GM10847 (cell line): ENCODE measurements around the gene PHACTR2.

Experiments
- POLR2A ChIP-seq: IDR thresholded peaks from 2 replicates; pipeline ENCODE4 v1.6.1; 2011; ENCODE audit not compliant: insufficient read length; ENCODE audit errors: extremely low read depth

Gene PHACTR2

GRCh38 chr6:143746202-143747119 is 68.7 kb downstream of the PHACTR2 start:
- no peak for TF ChIP-seq POLR2A

GRCh38 chr6:143747347-143747842 is 69.6 kb downstream of the PHACTR2 start:
- TF ChIP-seq POLR2A: no peak

DNA sequence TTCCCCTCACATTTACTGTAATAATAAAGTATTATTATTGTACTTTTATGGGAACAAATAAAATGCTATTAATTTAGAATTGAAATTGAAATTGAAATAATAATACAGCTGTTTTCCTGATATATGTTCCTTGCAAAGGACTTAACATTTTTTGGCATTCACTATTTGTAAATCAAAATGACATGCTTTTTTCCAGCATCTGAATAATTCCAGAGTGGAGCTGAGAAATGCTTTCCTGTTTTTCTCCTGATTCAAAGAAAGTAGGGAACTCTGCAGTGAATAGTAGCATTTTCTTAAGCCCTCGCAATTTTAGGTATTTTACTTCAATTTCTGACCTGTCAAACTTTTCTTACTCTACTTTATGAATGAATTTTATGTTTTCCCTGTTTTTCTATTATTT is 72.1 kb downstream of the PHACTR2 start:
- no peak for TF ChIP-seq POLR2A

DNA sequence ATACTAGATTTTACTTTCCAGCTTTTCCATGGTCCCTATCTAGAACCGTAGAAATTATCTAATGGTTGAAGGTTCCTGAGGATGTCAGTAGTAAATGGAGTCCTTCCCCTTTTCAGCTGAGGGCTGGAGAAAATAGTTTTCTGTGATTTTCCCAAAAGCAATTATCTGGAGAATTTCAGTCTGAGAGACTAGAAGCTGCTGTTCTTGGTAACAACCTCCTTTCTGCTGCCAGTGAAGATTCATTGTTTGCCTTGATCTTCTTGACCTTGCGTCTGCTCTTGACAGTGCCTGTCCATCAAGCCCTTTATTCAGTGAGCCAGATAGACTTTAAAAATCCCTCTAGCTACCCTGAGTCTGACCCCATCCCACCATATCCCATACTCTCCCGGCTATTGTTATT is 73.1 kb downstream of the PHACTR2 start:
- TF ChIP-seq POLR2A: no peak

GRCh38 chr6:143752459-143752858 is 74.7 kb downstream of the PHACTR2 start:
- TF ChIP-seq POLR2A: no peak

DNA sequence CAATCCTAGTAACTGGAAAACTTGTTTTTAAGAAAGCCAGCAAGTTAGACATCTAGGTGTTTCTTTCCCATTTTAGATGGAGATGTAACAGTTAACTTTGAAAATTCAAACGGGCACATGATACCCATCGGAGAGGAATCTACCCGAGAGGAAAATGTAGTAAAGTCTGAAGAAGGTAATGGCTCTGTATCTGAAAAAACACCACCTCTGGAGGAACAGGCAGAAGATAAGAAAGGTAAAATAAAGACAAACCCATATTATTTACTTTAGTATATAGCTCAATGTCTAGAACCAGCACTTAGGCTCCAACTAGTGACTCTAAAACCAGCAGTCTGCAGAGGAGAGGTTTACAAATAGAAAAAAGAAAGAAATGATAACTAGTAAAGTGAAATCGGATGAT is 75.9 kb downstream of the PHACTR2 start:
- TF ChIP-seq POLR2A: no peak

DNA sequence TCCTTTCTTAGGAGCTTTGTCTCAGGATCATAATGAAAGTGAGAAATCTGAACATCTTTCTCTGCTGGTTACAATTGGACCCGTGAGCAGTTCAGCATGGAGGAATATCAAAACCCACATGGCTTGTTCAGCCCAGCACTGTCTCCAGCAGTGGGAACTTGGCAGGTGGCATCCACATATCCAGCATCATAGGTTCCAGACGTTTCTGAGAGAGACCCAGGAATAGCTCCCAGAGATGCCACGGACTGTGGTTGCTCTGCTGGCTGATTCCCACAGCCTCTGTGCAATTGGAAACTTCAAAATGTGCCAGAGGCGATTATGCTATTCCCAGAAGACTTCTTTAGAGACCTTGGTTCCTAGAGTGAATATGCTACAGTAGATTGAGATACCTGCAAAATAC is 76.4 kb downstream of the PHACTR2 start:
- TF ChIP-seq POLR2A: no peak

GRCh38 chr6:143755301-143755744 is 77.6 kb downstream of the PHACTR2 start:
- TF ChIP-seq POLR2A: no peak

GRCh38 chr6:143757346-143757832 is 79.6 kb downstream of the PHACTR2 start:
- TF ChIP-seq POLR2A: no peak

- no peak for TF ChIP-seq POLR2A
These were observed 80.8 kb downstream of the PHACTR2 start for GRCh38 chr6:143758551-143758950.

GRCh38 chr6:143759666-143760065 is 81.9 kb downstream of the PHACTR2 start:
- no peak for TF ChIP-seq POLR2A

DNA sequence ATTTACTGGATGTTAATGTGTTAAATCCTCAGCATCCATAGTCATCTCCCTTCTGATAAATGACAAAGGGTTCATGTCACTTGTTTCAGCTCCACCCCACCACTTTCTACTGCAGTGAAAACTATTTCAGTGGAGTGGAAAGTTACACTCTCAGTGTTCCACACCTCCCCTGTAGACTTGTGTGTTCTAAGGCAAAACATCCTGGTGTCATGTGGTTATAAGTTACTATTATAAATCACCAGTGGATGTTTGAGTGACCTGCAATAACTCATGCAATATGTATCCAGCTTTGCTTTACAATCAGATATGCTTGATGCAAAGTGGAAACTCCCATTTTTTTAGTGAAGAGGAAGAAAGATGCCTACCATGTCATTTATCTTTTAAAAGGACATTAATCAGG is 83.3 kb downstream of the PHACTR2 start:
- no peak for TF ChIP-seq POLR2A

- no peak for TF ChIP-seq POLR2A
These were observed 84.4 kb downstream of the PHACTR2 start for GRCh38 chr6:143762126-143762525.

- no peak for TF ChIP-seq POLR2A
These were observed 87.8 kb downstream of the PHACTR2 start for GRCh38 chr6:143765422-143766184.

DNA sequence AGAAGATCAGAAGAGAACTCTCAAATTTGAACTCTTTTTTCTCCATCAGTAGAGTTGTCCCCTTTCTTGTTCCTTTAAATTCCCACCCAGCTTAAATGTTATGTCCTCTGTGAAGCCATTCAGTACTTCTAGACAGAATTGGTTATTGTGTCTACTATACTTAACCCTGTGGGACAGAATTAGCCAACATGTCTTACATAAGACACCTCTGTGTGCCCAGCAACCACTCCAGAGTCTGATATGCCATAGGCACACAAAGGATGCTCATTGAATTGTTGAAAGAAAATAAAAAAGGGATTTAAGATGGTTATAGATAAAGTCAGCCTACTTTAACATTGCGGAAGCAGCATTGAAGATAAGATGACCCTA is 88.4 kb downstream of the PHACTR2 start:
- no peak for TF ChIP-seq POLR2A

DNA sequence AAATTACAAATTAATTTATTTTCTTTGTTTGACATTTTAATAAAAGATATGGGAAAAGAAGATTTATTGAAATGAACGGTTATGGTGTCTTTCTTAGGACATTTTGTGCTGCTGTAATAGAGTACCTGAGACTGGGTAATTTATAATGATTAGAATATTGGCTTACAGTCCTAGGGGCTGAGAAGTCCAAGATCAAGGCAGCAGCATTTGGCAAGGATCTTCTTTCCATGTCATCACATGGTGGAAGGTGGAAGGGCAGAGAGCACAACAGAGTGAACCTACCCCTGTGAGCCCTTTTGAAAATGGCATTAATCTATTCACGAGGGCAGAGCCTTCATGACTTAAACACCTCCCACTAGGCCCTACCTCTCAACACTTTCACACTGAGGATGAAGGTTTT is 89.7 kb downstream of the PHACTR2 start:
- no peak for TF ChIP-seq POLR2A
